GM12801 (cell line): ENCODE data around the gene HCN1.

Experiments
- TF ChIP-seq, protein P1 (sequence below): IDR thresholded peaks from one replicate; pipeline ENCODE4 v1.5.1; 2011; ENCODE audit warnings: control low read depth; ENCODE audit not compliant: insufficient read length; ENCODE audit errors: extremely low read depth

The HCN1 gene

DNA sequence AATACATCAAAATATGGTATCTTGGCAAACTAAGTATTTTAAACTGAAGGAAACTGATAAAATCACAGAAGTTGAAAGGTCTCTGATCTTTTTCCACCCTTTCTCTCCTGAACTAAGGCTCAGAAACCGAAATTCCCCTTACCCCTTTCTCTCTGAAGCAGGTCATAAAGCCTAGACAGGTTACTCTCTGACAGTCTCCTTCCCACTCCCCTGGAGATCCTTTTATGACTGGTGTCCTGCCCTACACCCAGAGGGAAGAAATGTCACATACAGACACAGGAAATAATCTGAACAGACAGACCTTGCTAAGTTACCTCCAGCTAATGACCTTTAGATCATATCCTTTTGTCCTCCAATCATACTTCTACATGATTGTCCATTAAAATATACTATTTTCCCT lies 127.4 kb downstream of the HCN1 start:
- TF ChIP-seq, protein P1, sequence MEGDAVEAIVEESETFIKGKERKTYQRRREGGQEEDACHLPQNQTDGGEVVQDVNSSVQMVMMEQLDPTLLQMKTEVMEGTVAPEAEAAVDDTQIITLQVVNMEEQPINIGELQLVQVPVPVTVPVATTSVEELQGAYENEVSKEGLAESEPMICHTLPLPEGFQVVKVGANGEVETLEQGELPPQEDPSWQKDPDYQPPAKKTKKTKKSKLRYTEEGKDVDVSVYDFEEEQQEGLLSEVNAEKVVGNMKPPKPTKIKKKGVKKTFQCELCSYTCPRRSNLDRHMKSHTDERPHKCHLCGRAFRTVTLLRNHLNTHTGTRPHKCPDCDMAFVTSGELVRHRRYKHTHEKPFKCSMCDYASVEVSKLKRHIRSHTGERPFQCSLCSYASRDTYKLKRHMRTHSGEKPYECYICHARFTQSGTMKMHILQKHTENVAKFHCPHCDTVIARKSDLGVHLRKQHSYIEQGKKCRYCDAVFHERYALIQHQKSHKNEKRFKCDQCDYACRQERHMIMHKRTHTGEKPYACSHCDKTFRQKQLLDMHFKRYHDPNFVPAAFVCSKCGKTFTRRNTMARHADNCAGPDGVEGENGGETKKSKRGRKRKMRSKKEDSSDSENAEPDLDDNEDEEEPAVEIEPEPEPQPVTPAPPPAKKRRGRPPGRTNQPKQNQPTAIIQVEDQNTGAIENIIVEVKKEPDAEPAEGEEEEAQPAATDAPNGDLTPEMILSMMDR: no peak

DNA sequence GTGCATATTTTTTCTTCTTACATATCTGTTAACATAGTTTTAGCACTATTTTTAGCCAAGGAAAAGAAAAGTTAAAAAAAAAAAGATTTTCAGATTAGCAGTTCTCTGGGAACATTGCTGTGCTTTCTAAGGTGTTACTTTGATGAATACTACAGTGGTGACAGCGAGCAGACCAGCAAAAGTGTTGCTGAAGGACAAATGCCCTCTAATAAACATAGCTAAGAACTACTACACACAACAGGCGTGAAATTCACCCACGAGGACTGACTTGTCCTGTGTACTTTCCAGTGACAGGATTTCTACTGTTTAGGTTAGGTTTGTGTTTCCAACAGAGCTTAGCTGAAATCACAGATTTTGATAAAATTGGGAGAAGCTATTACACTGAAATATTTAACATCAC lies 153.8 kb downstream of the HCN1 start:
- TF ChIP-seq, protein P1: no peak

DNA sequence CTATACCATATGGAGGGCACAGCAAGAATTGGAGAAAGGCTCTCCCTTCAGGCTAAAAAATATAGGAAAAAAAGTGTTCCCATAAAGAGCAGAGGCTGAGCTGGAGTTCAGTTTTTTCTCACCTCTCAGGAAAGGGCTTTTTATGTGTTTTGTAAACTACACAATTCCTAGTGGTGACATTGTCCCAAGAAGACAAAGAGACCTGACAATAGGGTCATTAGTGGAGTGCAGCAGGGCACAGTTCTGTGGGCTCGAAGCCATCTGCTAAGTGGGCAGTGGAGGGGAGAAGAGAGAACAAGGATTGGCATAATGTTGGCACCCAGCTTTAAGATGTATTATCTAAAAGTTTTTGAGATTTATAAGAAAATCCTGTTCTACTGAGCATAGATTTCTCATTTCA lies 162.5 kb downstream of the HCN1 start:
- TF ChIP-seq, protein P1: no peak

DNA sequence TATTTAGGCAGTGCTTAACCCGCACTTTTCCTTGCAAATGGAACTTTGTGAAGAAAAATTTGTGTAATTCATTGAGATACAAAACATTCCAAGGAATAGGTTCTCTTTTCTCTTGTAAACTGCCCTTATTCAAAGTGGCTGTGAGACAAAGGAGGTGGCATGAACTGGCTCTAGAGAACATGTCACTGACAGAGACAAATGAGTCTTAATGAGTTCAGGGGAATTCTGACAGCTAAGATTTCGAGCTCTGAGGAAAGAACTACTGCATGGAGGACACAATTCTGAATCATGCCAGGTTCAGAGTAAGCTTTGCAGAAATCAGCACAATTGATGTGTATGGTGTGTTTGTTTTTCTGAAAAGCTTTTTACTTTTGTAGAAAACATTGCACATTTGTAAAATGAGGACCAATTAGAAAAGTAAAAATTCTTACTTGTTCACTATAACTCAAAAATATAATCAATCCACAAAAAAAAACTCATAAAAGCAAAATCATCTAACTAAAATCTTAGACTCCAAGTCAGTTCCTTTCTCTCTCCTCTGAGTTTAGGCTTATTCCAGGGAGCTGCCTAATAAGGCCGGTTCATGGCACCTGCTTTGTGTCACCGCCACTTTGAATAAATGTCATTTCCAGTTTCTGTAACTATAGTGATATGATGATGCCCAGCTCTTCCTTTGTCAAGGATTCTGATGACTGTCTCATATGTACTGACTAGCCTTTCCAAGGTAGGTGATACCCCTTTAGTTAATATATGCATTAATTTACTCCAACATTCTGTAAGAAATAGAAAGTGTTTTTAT lies 163.2 kb downstream of the HCN1 start:
- TF ChIP-seq, protein P1: no peak

DNA sequence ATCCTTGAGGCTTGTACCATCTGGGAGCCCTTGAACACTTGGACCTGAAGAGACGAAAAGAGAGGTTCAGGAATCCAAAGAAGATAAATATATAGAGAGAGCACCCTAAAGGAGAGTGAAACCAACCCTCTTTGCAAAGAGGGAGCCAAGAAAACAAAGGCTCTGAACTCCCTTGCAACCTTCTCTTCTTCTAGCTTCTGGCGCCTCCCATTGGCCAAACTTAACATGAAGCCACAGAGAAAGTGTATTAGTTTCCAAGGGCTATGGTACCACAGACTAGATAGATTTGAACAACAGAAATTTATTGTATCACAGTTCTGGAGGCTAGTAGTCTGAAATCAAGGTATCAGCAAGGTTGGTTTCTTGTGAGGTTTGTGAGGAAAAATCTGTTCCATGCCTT lies 175.1 kb downstream of the HCN1 start:
- TF ChIP-seq, protein P1: no peak

DNA sequence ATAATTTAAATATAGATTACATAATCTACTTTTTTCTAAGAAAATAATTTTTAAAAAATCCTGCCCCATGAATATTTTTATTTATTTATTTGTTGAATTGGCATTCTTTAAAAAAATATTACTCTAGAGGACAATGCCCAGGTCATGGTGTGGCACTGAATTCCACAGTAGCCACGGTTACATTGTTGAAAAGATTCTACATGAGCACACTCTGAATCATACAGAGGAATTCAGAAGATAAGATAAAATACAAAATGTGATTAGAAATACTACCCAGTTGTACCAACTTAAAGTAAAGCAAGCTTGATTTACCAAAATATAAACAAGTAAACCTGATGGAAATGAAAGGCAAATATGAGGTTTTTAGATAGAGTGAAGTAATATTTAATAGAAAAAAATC lies 183.7 kb downstream of the HCN1 start:
- TF ChIP-seq, protein P1: no peak

DNA sequence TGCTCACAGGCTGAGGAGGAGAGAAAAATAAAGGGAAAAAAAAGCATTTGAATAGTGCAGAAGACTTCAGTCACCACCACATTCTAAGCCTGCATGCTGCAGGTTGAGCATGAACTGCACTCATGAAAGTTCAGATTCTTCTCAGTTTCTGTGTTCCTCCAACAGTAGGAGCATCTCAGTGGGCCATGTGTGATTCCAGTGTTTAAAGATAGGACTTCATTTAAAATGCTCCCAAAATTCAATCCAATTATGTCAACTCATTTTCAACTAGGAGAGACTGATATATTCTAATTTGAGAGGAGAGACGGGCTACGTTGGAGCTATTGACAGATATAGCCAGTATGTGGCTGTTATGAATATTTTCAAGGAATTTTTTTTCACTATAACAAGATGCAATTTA lies 186.8 kb downstream of the HCN1 start:
- TF ChIP-seq, protein P1: no peak
